Smooth muscle cell (in vitro differentiated cells): Measurements from ENCODE around the gene BICDL2. TPM values are rescaled to one million over a fixed set of nuclear protein-coding genes. Genes with fewer than 3 reads are reported as not detected.
"Not testable (repeated sequence)": the region's sequence is repeated elsewhere in the genome, so short reads cannot be mapped to it uniquely, and the experiment has no call there.

Source experiments
- DNase-seq: peaks from one replicate; lab custom pipeline; 2025; ENCODE audit not compliant: unreplicated experiment; lab: John Stamatoyannopoulos, UW
- H2AFZ ChIP-seq: fragments of 200-600 bp; sonication (generic); 2 replicates; pipeline ENCODE4 v1.6.0; 2016; ENCODE audit warnings: antibody characterized with exemption, low read depth, mild to moderate bottlenecking
- H3F3A ChIP-seq: fragments of 200-600 bp; sonication (generic); 2 replicates; pipeline ENCODE4 v1.6.0; 2017; ENCODE audit warnings: antibody characterized with exemption, low read depth
- H3K27ac ChIP-seq: fragments of 200-600 bp; sonication (generic); 2 replicates; pipeline ENCODE4 v1.5.1; 2016; ENCODE audit warnings: low read depth, mild to moderate bottlenecking
- H3K27me3 ChIP-seq: fragments of 200-600 bp; sonication (generic); 2 replicates; pipeline ENCODE4 v1.6.1; 2016; ENCODE audit warnings: low read depth, mild to moderate bottlenecking
- H3K36me3 ChIP-seq: fragments of 200-600 bp; sonication (generic); 2 replicates; pipeline ENCODE4 v1.5.1; 2016; ENCODE audit warnings: low read depth
- H3K4me1 ChIP-seq: fragments of 200-600 bp; sonication (generic); 2 replicates; pipeline ENCODE4 v1.5.1; 2016; ENCODE audit warnings: low read depth
- H3K4me2 ChIP-seq: fragments of 200-600 bp; sonication (generic); 2 replicates; pipeline ENCODE4 v1.6.0; 2016; ENCODE audit warnings: mild to moderate bottlenecking
- H3K4me3 ChIP-seq: fragments of 200-600 bp; sonication (generic); 2 replicates; pipeline ENCODE4 v1.5.1; 2016; ENCODE audit warnings: mild to moderate bottlenecking
- H3K79me2 ChIP-seq: fragments of 200-600 bp; sonication (generic); 2 replicates; pipeline ENCODE4 v1.6.0; 2016; ENCODE audit warnings: low read depth, mild to moderate bottlenecking
- H3K9ac ChIP-seq: fragments of 200-600 bp; sonication (generic); 2 replicates; pipeline ENCODE4 v1.6.0; 2016; ENCODE audit warnings: low read depth
- H3K9me3 ChIP-seq: fragments of 200-600 bp; sonication (generic); replicated peaks from 2 replicates; pipeline ENCODE4 v1.5.1; 2016; ENCODE audit warnings: low read depth
- H4K20me1 ChIP-seq: fragments of 200-600 bp; sonication (generic); 2 replicates; pipeline ENCODE4 v1.6.0; 2016; ENCODE audit warnings: low read depth
- CTCF ChIP-seq: fragments of 200-600 bp; sonication (generic); IDR thresholded peaks from 2 replicates; pipeline ENCODE4 v1.5.1; 2017; ENCODE audit warnings: borderline replicate concordance, mild to moderate bottlenecking, antibody characterized with exemption; ENCODE audit not compliant: insufficient read depth, poor library complexity, severe bottlenecking
- WGBS: methylation state at CpG from one replicate; pipeline ENCODE4 v1.1.7; 2016; ENCODE audit warnings: low lambda C conversion rate; 5-methylcytosine and 5-hydroxymethylcytosine counted together
- polyA plus RNA-seq: library from polyadenylated mRNA; unstranded; fragments of >200 nt; fragmentation: Nextera tagmentation; extraction: Ambion mirVana; gene quantifications from 2 replicates; pipeline ENCODE4 v1.2.1, GENCODE V29; 2016
- total RNA-seq: library from RNA; depleted of rRNA; stranded (reverse); fragments of >200 nt; gene quantifications from 2 replicates; pipeline ENCODE4 v1.2.3, GENCODE V29; 2014

BICDL2 gene
- total and polyA plus RNA-seq, 2 experiments from 2014 or later: 0.86 to 1.5 TPM

GRCh38 chr16:3071655-3072054 lies 34.9 kb upstream of the BICDL2 start:
- no peak for TF ChIP-seq CTCF
- Histone ChIP-seq H4K20me1 (no peaks in the 10 kb centered on the region), H3K4me2 (no peak overlapping the region), H3K9me3 (no peaks in the 10 kb centered on the region), H3K27ac (no peak overlapping the region), H3K79me2 (no peaks in the 10 kb centered on the region), H3K9ac (no peak overlapping the region), H2AFZ (no peak overlapping the region), H3K36me3 (no peaks in the 10 kb centered on the region), H3K4me3 (no peak overlapping the region), H3F3A (no peaks in the 10 kb centered on the region), H3K27me3 (no peaks in the 10 kb centered on the region), H3K4me1 (no peaks in the 10 kb centered on the region)
- WGBS: 88% methylated on average over 7 of the region's 7 CpGs
- DNase-seq: no peak

GRCh38 chr16:3070608-3071111 lies 33.9 kb upstream of the BICDL2 start:
- Histone ChIP-seq H3K36me3 (no peaks in the 10 kb centered on the region), H3K79me2 (no peaks in the 10 kb centered on the region), H3F3A (no peaks in the 10 kb centered on the region), H3K27me3 (no peaks in the 10 kb centered on the region), H3K9me3 (no peaks in the 10 kb centered on the region), H2AFZ (no peak overlapping the region), H3K4me2 (no peak overlapping the region), H3K4me3 (no peak overlapping the region), H4K20me1 (no peaks in the 10 kb centered on the region), H3K27ac (no peak overlapping the region), H3K4me1 (no peaks in the 10 kb centered on the region), H3K9ac (no peak overlapping the region)
- DNase-seq: no peak
- no peak for TF ChIP-seq CTCF
- WGBS: 92% methylated on average over 9 of the region's 9 CpGs

GRCh38 chr16:3069146-3069545 lies 32.4 kb upstream of the BICDL2 start:
- H3K4me3 ChIP-seq, H3K9ac ChIP-seq, H3K4me1 ChIP-seq, H3K27ac ChIP-seq, H3K27me3 ChIP-seq, H3K4me2 ChIP-seq, H4K20me1 ChIP-seq, H3K36me3 ChIP-seq, H3K79me2 ChIP-seq, H2AFZ ChIP-seq, DNase-seq, H3K9me3 ChIP-seq, H3F3A ChIP-seq: not testable (repeated sequence)
- WGBS: 97% methylated on average over 8 of the region's 11 CpGs

GRCh38 chr16:3068487-3068886 lies 31.7 kb upstream of the BICDL2 start:
- H3K9me3 ChIP-seq: no peaks in the 10 kb centered on the region
- no peak overlapping the region for H3K4me2 ChIP-seq
- no peaks in the 10 kb centered on the region for H3K36me3 ChIP-seq
- no peak overlapping the region for H2AFZ ChIP-seq
- TF ChIP-seq CTCF: no peak
- H3K4me3 ChIP-seq: no peak overlapping the region
- WGBS: 93% methylated on average over 4 of the region's 4 CpGs
- H3K79me2 ChIP-seq: no peaks in the 10 kb centered on the region
- no peak overlapping the region for H3K27ac ChIP-seq
- H3K27me3 ChIP-seq: no peaks in the 10 kb centered on the region
- no peaks in the 10 kb centered on the region for H3K4me1 ChIP-seq
- no peaks in the 10 kb centered on the region for H3F3A ChIP-seq
- no peaks in the 10 kb centered on the region for H4K20me1 ChIP-seq
- DNase-seq: no peak
- H3K9ac ChIP-seq: no peak overlapping the region
